Ishikawa (cell line): ENCODE measurements around the gene AUP1.

Experiments
- CEBPB ChIP-seq: IDR thresholded peaks from 2 replicates; pipeline ENCODE4 v1.6.1; 2012
- CREB1 ChIP-seq: IDR thresholded peaks from 2 replicates; pipeline ENCODE4 v1.6.1; 2012; ENCODE audit warnings: low read depth
- EGR1 ChIP-seq: IDR thresholded peaks from 2 replicates; pipeline ENCODE4 v1.6.1; 2012
- EP300 ChIP-seq: IDR thresholded peaks from 2 replicates; pipeline ENCODE4 v1.6.1; 2012; ENCODE audit warnings: borderline replicate concordance
- FOXM1 ChIP-seq: IDR thresholded peaks from 2 replicates; pipeline ENCODE4 v1.6.1; 2012; ENCODE audit warnings: low read depth, borderline replicate concordance
- NFIC ChIP-seq: IDR thresholded peaks from 2 replicates; pipeline ENCODE4 v1.6.1; 2012
- RAD21 ChIP-seq: IDR thresholded peaks from 2 replicates; pipeline ENCODE4 v1.6.1; 2012; ENCODE audit warnings: low read depth
- TAF1 ChIP-seq: IDR thresholded peaks from 2 replicates; pipeline ENCODE4 v1.6.1; 2012; ENCODE audit warnings: low read depth, mild to moderate bottlenecking
- TCF12 ChIP-seq: IDR thresholded peaks from 2 replicates; pipeline ENCODE4 v1.6.1; 2012; ENCODE audit warnings: low read depth
- TEAD4 ChIP-seq: IDR thresholded peaks from 2 replicates; pipeline ENCODE4 v1.6.1; 2012
- USF1 ChIP-seq: IDR thresholded peaks from 2 replicates; pipeline ENCODE4 v1.6.1; 2012
- YY1 ChIP-seq: IDR thresholded peaks from 2 replicates; pipeline ENCODE4 v1.6.1; 2012; ENCODE audit warnings: low read depth
- ZBTB7A ChIP-seq: IDR thresholded peaks from 2 replicates; pipeline ENCODE4 v1.6.1; 2012; ENCODE audit warnings: low read depth
- TF ChIP-seq, protein P1 (sequence below): IDR thresholded peaks from 2 replicates; pipeline ENCODE4 v1.6.1; 2012; ENCODE audit warnings: low read depth, mild to moderate bottlenecking
- TF ChIP-seq, protein P2 (sequence below): IDR thresholded peaks from 2 replicates; pipeline ENCODE4 v1.6.1; 2012

Gene AUP1

DNA sequence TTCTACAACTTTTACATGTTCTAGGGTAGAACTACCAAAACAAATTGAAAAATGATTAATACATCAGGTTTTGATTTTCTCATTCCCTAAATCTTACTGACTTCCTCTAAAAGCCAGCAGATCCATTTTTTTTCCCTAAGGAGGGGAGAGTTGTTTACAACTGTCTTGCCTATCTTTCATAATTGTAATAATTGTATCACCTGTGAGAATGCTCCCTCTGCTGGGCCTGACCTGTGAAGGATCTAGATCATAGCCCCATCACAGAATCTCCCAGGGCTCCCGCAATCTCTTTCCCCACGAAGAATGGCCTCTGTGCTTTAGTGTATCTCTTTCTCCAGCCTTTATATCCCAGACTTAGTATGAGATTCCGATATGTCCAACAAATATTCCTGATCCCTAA, 15.1 kb upstream of the AUP1 start:
- TF ChIP-seq FOXM1 (no peak), TEAD4 (no peak), RAD21 (peak; percentile 29; the same call in 1 of the 2 replicates), ZBTB7A (no peak), EGR1 (no peak), CEBPB (no peak)

DNA sequence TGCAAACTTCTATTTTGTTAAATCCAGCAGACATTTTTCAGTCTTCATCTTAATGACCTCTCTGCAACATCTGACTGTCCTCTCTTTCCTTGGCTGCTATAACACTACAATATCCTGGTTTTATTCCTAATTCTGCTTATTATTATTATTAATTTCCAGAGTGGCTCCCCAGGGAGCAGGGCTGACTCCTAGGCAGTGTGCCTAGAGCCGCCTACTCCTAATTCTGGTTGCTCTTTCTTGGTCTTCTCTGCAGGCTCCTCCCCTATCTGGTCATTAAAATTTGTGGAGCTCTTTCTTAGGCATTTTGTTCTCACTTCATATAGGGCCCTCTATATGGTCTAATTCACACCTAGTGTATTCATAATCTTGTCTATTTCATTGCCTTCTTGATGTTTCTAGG, 13.5 kb upstream of the AUP1 start:
- TF ChIP-seq TCF12 (no peak), CEBPB (no peak), EGR1 (no peak), USF1 (no peak), RAD21 (no peak), EP300 (no peak), TAF1 (no peak), FOXM1 (no peak), YY1 (no peak), NFIC (no peak), CREB1 (no peak), ZBTB7A (no peak), TEAD4 (no peak)
- TF ChIP-seq, protein P1, sequence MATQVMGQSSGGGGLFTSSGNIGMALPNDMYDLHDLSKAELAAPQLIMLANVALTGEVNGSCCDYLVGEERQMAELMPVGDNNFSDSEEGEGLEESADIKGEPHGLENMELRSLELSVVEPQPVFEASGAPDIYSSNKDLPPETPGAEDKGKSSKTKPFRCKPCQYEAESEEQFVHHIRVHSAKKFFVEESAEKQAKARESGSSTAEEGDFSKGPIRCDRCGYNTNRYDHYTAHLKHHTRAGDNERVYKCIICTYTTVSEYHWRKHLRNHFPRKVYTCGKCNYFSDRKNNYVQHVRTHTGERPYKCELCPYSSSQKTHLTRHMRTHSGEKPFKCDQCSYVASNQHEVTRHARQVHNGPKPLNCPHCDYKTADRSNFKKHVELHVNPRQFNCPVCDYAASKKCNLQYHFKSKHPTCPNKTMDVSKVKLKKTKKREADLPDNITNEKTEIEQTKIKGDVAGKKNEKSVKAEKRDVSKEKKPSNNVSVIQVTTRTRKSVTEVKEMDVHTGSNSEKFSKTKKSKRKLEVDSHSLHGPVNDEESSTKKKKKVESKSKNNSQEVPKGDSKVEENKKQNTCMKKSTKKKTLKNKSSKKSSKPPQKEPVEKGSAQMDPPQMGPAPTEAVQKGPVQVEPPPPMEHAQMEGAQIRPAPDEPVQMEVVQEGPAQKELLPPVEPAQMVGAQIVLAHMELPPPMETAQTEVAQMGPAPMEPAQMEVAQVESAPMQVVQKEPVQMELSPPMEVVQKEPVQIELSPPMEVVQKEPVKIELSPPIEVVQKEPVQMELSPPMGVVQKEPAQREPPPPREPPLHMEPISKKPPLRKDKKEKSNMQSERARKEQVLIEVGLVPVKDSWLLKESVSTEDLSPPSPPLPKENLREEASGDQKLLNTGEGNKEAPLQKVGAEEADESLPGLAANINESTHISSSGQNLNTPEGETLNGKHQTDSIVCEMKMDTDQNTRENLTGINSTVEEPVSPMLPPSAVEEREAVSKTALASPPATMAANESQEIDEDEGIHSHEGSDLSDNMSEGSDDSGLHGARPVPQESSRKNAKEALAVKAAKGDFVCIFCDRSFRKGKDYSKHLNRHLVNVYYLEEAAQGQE: no peak
- TF ChIP-seq, protein P2, sequence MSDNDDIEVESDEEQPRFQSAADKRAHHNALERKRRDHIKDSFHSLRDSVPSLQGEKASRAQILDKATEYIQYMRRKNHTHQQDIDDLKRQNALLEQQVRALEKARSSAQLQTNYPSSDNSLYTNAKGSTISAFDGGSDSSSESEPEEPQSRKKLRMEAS: no peak

GRCh38 chr2:74540291-74540690, 10.8 kb upstream of the AUP1 start:
- TF ChIP-seq FOXM1 (no peak), YY1 (no peak), EP300 (no peak), CREB1 (no peak), TEAD4 (no peak), TAF1 (no peak), NFIC (no peak), EGR1 (no peak), CEBPB (no peak), TCF12 (no peak), ZBTB7A (no peak)
- TF ChIP-seq, protein P2: no peak

GRCh38 chr2:74538881-74539339, 9.4 kb upstream of the AUP1 start:
- TF ChIP-seq NFIC: no peak
- TF ChIP-seq USF1: no peak
- TF ChIP-seq CEBPB: peak; percentile 56; the same call in 1 of the 2 replicates
- no peak for TF ChIP-seq CREB1
- TF ChIP-seq RAD21: no peak
- TF ChIP-seq, protein P2: no peak
- TF ChIP-seq, protein P1: no peak

- TF ChIP-seq, protein P1: no peak
- TF ChIP-seq EP300 (no peak), RAD21 (no peak), EGR1 (no peak), CEBPB (no peak), ZBTB7A (no peak), TCF12 (no peak), CREB1 (no peak), TAF1 (no peak), TEAD4 (no peak), USF1 (no peak)
- TF ChIP-seq, protein P2: no peak
Measured at GRCh38 chr2:74537140-74537539, 7.6 kb upstream of the AUP1 start.
